HCT116 (cell line): ENCODE results near the gene SGCB. TPM values are rescaled to one million over a fixed set of nuclear protein-coding genes. Genes with fewer than 3 reads are reported as not detected.

Source experiments
- ATAC-seq: fragments of 200-7000 bp; cut with Tn5 transposase; 2 replicates; pipeline ENCODE4 v1.9.1; 2020; ENCODE audit warnings: mild to moderate bottlenecking, moderate library complexity
- BruUV-seq: library from RNA; stranded (reverse); fragments of 400-500 nt; replicated peaks from 2 replicates; lab custom pipeline; 2021; lab: Mats Ljungman, UMichigan
- CTCF ChIA-PET: fragments of 300-600 bp; sonication (Branson Sonifier 250); formaldehyde crosslinking; loops from one replicate; lab custom pipeline; 2021; ENCODE audit warnings: antibody characterized with exemption; lab: Charles Lee
- POLR2A ChIA-PET: fragments of 300-600, 350-600 bp; sonication (Branson Sonifier 250); formaldehyde crosslinking; loops from one replicate; lab custom pipeline; 2021; ENCODE audit warnings: antibody characterized with exemption; lab: Charles Lee
- RAD21 ChIA-PET, 2 experiments: fragments of 300-600 bp; sonication (Branson Sonifier 250); formaldehyde crosslinking; loops; one replicate each; lab custom pipeline; 2023; ENCODE audit warnings: low total read pairs in 2 of 2; ENCODE audit not compliant: uncharacterized antibody in 2 of 2, unreplicated experiment in 2 of 2, low non-redundant PET in 1 of 2; lab: Charles Lee
- DNase-seq: peaks from one replicate; pipeline ENCODE4 v3.0.0-alpha.2; 2010; ENCODE audit warnings: low read depth, low spot score
- H2AFZ ChIP-seq: fragments of 200-600 bp; shearing (Covaris generic), sonication (generic); 2 replicates; pipeline ENCODE4 v1.6.1; 2017; ENCODE audit warnings: low read depth, mixed run types, mixed read lengths, antibody characterized with exemption, low read length; ENCODE audit not compliant: poor library complexity, severe bottlenecking
- H3K27ac ChIP-seq: 2 replicates; pipeline ENCODE4 v1.5.1; 2012; ENCODE audit warnings: low read depth, low read length
- H3K27me3 ChIP-seq: fragments of 200-600 bp; sonication (generic); 2 replicates; pipeline ENCODE4 v1.6.1; 2016; ENCODE audit warnings: mixed run types, low read length, mixed read lengths; ENCODE audit not compliant: insufficient read depth
- H3K36me3 ChIP-seq, 2 experiments: fragments of 200-500 bp in 1 of 2; fragments of 200-600 bp in 1 of 2; sonication (Bioruptor generic) in 1 of 2; sonication (generic) in 1 of 2; 2 replicates each; pipeline versions ENCODE4 v1.5.1 to v1.6.1; 2014 to 2016; ENCODE audit warnings: low read length in 2 of 2, inconsistent platforms in 1 of 2, mixed read lengths in 1 of 2, mixed run types in 1 of 2; ENCODE audit not compliant: insufficient read depth in 2 of 2, control insufficient read depth in 1 of 2
- H3K4me1 ChIP-seq, 2 experiments: fragments of 200-600 bp in 1 of 2; sonication (generic) in 1 of 2; 2 replicates each; pipeline versions ENCODE4 v1.5.1 to v1.6.1; 2012 to 2017; ENCODE audit warnings: low read length in 2 of 2, inconsistent platforms in 1 of 2, mild to moderate bottlenecking in 1 of 2, mixed read lengths in 1 of 2, mixed run types in 1 of 2, moderate library complexity in 1 of 2; ENCODE audit not compliant: insufficient read depth in 2 of 2, control insufficient read depth in 1 of 2
- H3K4me2 ChIP-seq: fragments of 200-600 bp; sonication (generic); 2 replicates; pipeline ENCODE4 v1.6.1; 2017; ENCODE audit warnings: mixed run types, low read length, mixed read lengths
- H3K4me3 ChIP-seq, 2 experiments: fragments of 200-600 bp in 1 of 2; sonication (generic) in 1 of 2; replicated peaks in 1 of 2; 2 replicates each; pipeline ENCODE4 v1.5.1; 2011 to 2016; ENCODE audit warnings: low read length in 2 of 2, control low read depth in 1 of 2, low read depth in 1 of 2, mild to moderate bottlenecking in 1 of 2, mixed read lengths in 1 of 2, mixed run types in 1 of 2
- H3K79me2 ChIP-seq: fragments of 200-600 bp; sonication (generic); 2 replicates; pipeline ENCODE4 v1.6.1; 2017; ENCODE audit warnings: mild to moderate bottlenecking, mixed run types, low read length, moderate library complexity, mixed read lengths; ENCODE audit not compliant: insufficient read depth
- H3K9ac ChIP-seq: fragments of 200-600 bp; sonication (generic); 2 replicates; pipeline ENCODE4 v1.6.1; 2016; ENCODE audit warnings: low read length, mixed read lengths
- H3K9me2 ChIP-seq: fragments of 200-600 bp; sonication (generic), shearing (Covaris generic); 2 replicates; pipeline ENCODE4 v1.6.1; 2017; ENCODE audit warnings: mixed run types, mild to moderate bottlenecking, moderate library complexity; ENCODE audit not compliant: insufficient read depth
- H3K9me3 ChIP-seq, 2 experiments: fragments of 200-500 bp in 1 of 2; fragments of 200-600 bp in 1 of 2; sonication (Bioruptor generic) in 1 of 2; sonication (generic) in 1 of 2; 2 replicates each; pipeline ENCODE4 v1.6.1; 2014 to 2017; ENCODE audit warnings: low read length in 2 of 2, mixed read lengths in 2 of 2, inconsistent platforms in 1 of 2, low read depth in 1 of 2, mild to moderate bottlenecking in 1 of 2, mixed run types in 1 of 2, moderate library complexity in 1 of 2; ENCODE audit not compliant: control insufficient read depth in 1 of 2, insufficient read depth in 1 of 2
- H4K20me1 ChIP-seq: fragments of 200-600 bp; sonication (generic), shearing (Covaris generic); 2 replicates; pipeline ENCODE4 v1.6.1; 2017; ENCODE audit warnings: mixed run types, mild to moderate bottlenecking, moderate library complexity; ENCODE audit not compliant: insufficient read depth
- CBX3 ChIP-seq: IDR thresholded peaks from 2 replicates; pipeline ENCODE4 v1.6.1; 2012; ENCODE audit warnings: low read depth
- CEBPB ChIP-seq: IDR thresholded peaks from 2 replicates; pipeline ENCODE4 v1.6.1; 2012; ENCODE audit warnings: low read depth
- EGR1 ChIP-seq: IDR thresholded peaks from 2 replicates; pipeline ENCODE4 v1.6.1; 2012; ENCODE audit warnings: low read depth
- ELF1 ChIP-seq: IDR thresholded peaks from 2 replicates; pipeline ENCODE4 v1.6.1; 2012; ENCODE audit warnings: low read depth, borderline replicate concordance
- EZH2phosphoT487 ChIP-seq: fragments of 200-600 bp; IDR thresholded peaks from 2 replicates; pipeline ENCODE4 v1.6.1; 2018; ENCODE audit warnings: antibody characterized with exemption, borderline replicate concordance
- FOSL1 ChIP-seq: IDR thresholded peaks from 2 replicates; pipeline ENCODE4 v1.6.1; 2012; ENCODE audit warnings: low read depth
- JUND ChIP-seq: IDR thresholded peaks from 2 replicates; pipeline ENCODE4 v1.6.1; 2012
- POLR2AphosphoS5 ChIP-seq: IDR thresholded peaks from 2 replicates; pipeline ENCODE4 v1.6.1; 2011; ENCODE audit warnings: mild to moderate bottlenecking, low read depth, low read length, moderate library complexity
- RAD21 ChIP-seq: IDR thresholded peaks from 2 replicates; pipeline ENCODE4 v1.6.1; 2012; ENCODE audit warnings: low read depth, mild to moderate bottlenecking
- SIN3A ChIP-seq: IDR thresholded peaks from 2 replicates; pipeline ENCODE4 v1.6.1; 2012; ENCODE audit warnings: low read depth
- SP1 ChIP-seq: IDR thresholded peaks from 2 replicates; pipeline ENCODE4 v1.6.1; 2012; ENCODE audit warnings: low read depth
- SRF ChIP-seq: IDR thresholded peaks from 2 replicates; pipeline ENCODE4 v1.6.1; 2012; ENCODE audit warnings: low read depth
- TCF7L2 ChIP-seq: IDR thresholded peaks from 2 replicates; pipeline ENCODE4 v1.7.0; 2011; ENCODE audit warnings: borderline replicate concordance, inconsistent platforms; ENCODE audit not compliant: insufficient read depth, insufficient read length; ENCODE audit errors: extremely low read depth
- YY1 ChIP-seq: IDR thresholded peaks from 2 replicates; pipeline ENCODE4 v1.6.1; 2011; ENCODE audit warnings: low read length, low read depth, moderate library complexity, mild to moderate bottlenecking; ENCODE audit not compliant: insufficient replicate concordance; ENCODE audit errors: extremely low read depth
- ZFX ChIP-seq: fragments of 450-650 bp; IDR thresholded peaks from 2 replicates; pipeline ENCODE4 v1.6.1; 2017
- intact Hi-C: fragments of 100-400 bp; cut with micrococcal nuclease; formaldehyde crosslinking; loops from 2 replicates; pipeline ENCODE4 v1.10.0; 2022
- total RNA-seq: library from RNA; stranded (reverse); gene quantifications from one replicate; pipeline ENCODE4 v1.2.1, GENCODE V29; 2021; ENCODE audit not compliant: unreplicated experiment
- TF ChIP-seq, protein P1 (sequence below): IDR thresholded peaks from 2 replicates; pipeline ENCODE4 v1.6.1; 2012
- TF ChIP-seq, protein P2 (sequence below): IDR thresholded peaks from 2 replicates; pipeline ENCODE4 v1.6.1; 2012; ENCODE audit warnings: low read depth
- TF ChIP-seq, protein P3 (sequence below), 3 experiments: fragments of 200-600 bp in 1 of 3; sonication (generic) in 1 of 3; IDR thresholded peaks in 2 of 3; conservative IDR thresholded peaks in 1 of 3; 2 replicates each; pipeline ENCODE4 v1.5.1; 2012 to 2017; ENCODE audit warnings: low read depth in 2 of 3, low read length in 2 of 3, antibody characterized with exemption in 1 of 3, borderline replicate concordance in 1 of 3, control low read depth in 1 of 3, mild to moderate bottlenecking in 1 of 3, mixed read lengths in 1 of 3, mixed run types in 1 of 3, moderate library complexity in 1 of 3; ENCODE audit not compliant: insufficient read depth in 1 of 3
- TF ChIP-seq, protein P4 (sequence below): IDR thresholded peaks from 2 replicates; pipeline ENCODE4 v1.6.1; 2012

SGCB gene
- total RNA-seq, 1 experiment from 2014 or later, result 18.3 TPM

- intact Hi-C loops, result no loop called here
- no peak overlapping the region for H3K4me2 ChIP-seq
- no peaks in the 10 kb centered on the region for H4K20me1 ChIP-seq
- peaks cover 71% of the 10 kb centered on the region for H3K27me3 ChIP-seq
- CTCF ChIA-PET, result no interaction called here
- no peak overlapping the region for H3K27ac ChIP-seq
- H3K9ac ChIP-seq, result no peak overlapping the region
- H3K79me2 ChIP-seq, result no peaks in the 10 kb centered on the region
- no peaks in the 10 kb centered on the region for H3K4me1 ChIP-seq
- TF ChIP-seq YY1, result no peak
- no peak for TF ChIP-seq SIN3A
- TF ChIP-seq FOSL1, result no peak
- TF ChIP-seq, protein P1, sequence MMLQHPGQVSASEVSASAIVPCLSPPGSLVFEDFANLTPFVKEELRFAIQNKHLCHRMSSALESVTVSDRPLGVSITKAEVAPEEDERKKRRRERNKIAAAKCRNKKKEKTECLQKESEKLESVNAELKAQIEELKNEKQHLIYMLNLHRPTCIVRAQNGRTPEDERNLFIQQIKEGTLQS, result no peak
- TF ChIP-seq EZH2phosphoT487, result no peak
- TF ChIP-seq SRF, result no peak
- TF ChIP-seq, protein P2, sequence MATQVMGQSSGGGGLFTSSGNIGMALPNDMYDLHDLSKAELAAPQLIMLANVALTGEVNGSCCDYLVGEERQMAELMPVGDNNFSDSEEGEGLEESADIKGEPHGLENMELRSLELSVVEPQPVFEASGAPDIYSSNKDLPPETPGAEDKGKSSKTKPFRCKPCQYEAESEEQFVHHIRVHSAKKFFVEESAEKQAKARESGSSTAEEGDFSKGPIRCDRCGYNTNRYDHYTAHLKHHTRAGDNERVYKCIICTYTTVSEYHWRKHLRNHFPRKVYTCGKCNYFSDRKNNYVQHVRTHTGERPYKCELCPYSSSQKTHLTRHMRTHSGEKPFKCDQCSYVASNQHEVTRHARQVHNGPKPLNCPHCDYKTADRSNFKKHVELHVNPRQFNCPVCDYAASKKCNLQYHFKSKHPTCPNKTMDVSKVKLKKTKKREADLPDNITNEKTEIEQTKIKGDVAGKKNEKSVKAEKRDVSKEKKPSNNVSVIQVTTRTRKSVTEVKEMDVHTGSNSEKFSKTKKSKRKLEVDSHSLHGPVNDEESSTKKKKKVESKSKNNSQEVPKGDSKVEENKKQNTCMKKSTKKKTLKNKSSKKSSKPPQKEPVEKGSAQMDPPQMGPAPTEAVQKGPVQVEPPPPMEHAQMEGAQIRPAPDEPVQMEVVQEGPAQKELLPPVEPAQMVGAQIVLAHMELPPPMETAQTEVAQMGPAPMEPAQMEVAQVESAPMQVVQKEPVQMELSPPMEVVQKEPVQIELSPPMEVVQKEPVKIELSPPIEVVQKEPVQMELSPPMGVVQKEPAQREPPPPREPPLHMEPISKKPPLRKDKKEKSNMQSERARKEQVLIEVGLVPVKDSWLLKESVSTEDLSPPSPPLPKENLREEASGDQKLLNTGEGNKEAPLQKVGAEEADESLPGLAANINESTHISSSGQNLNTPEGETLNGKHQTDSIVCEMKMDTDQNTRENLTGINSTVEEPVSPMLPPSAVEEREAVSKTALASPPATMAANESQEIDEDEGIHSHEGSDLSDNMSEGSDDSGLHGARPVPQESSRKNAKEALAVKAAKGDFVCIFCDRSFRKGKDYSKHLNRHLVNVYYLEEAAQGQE, result no peak
- TF ChIP-seq CEBPB, result no peak
- TF ChIP-seq, protein P3, sequence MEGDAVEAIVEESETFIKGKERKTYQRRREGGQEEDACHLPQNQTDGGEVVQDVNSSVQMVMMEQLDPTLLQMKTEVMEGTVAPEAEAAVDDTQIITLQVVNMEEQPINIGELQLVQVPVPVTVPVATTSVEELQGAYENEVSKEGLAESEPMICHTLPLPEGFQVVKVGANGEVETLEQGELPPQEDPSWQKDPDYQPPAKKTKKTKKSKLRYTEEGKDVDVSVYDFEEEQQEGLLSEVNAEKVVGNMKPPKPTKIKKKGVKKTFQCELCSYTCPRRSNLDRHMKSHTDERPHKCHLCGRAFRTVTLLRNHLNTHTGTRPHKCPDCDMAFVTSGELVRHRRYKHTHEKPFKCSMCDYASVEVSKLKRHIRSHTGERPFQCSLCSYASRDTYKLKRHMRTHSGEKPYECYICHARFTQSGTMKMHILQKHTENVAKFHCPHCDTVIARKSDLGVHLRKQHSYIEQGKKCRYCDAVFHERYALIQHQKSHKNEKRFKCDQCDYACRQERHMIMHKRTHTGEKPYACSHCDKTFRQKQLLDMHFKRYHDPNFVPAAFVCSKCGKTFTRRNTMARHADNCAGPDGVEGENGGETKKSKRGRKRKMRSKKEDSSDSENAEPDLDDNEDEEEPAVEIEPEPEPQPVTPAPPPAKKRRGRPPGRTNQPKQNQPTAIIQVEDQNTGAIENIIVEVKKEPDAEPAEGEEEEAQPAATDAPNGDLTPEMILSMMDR (IDR thresholded peaks at IDR 0.05 in 2 of 3, conservative IDR thresholded peaks at IDR 0.05 in 1 of 3; ENCODE audit: borderline replicate concordance in 1 of 3, insufficient read depth in 1 of 3, low read depth in 2 of 3, low read length in 2 of 3), result no peak
- no peak for TF ChIP-seq SP1
- no peak for TF ChIP-seq TCF7L2
- TF ChIP-seq, protein P4, sequence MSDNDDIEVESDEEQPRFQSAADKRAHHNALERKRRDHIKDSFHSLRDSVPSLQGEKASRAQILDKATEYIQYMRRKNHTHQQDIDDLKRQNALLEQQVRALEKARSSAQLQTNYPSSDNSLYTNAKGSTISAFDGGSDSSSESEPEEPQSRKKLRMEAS, result no peak
- no peak for TF ChIP-seq ZFX
- TF ChIP-seq RAD21, result no peak
- no peak for TF ChIP-seq CBX3
- TF ChIP-seq ELF1, result no peak
- no peak for TF ChIP-seq EGR1
- TF ChIP-seq JUND, result no peak
- TF ChIP-seq POLR2AphosphoS5, result no peak
- TF ChIP-seq, all 23 proteins: peak for 0
- no peak; the same call in 1 of the 2 replicates for ATAC-seq
- H3K9me3 ChIP-seq, result no peaks in the 10 kb centered on the region
- ChIA-PET POLR2A (no interaction called here), RAD21 (no interaction called here)
- no peak overlapping the region for H2AFZ ChIP-seq
- no peaks in the 10 kb centered on the region for H3K9me2 ChIP-seq
- H3K4me3 ChIP-seq, result no peak overlapping the region
- no peaks in the 10 kb centered on the region for H3K36me3 ChIP-seq
- BruUV-seq, result no TSS peak
- no peak for DNase-seq
Observed at GRCh38 chr4:52076731-52077130, 38.6 kb upstream of the SGCB start.
